Gastrocnemius medialis (tissue), 4 donors: Measurements from ENCODE around the gene APEX2.

Experiments
- CTCF ChIP-seq, 5 experiments: fragments of 450-650 bp in 3 of 5; fragments of 200-600 bp in 2 of 5; sonication (generic) in 2 of 5; IDR thresholded peaks in 4 of 5; conservative IDR thresholded peaks in 1 of 5; 1 replicate in 4 of 5; 2 replicates in 1 of 5; pipeline ENCODE4 v1.5.1; 2016 to 2019; ENCODE audit warnings: antibody characterized with exemption in 5 of 5, mild to moderate bottlenecking in 3 of 5, moderate library complexity in 3 of 5
- POLR2A ChIP-seq, 2 donors: fragments of 450-650 bp; IDR thresholded peaks; one replicate each; pipeline ENCODE4 v1.6.1; 2017; ENCODE audit warnings: antibody characterized with exemption in 2 of 2, mild to moderate bottlenecking in 2 of 2, moderate library complexity in 2 of 2

GRCh38 chrX:55029291-55029690, 29.1 kb downstream of the APEX2 start:
- TF ChIP-seq POLR2A (IDR thresholded peaks at IDR 0.05) (no peak), CTCF (IDR thresholded peaks at IDR 0.05 in 4 of 5, conservative IDR thresholded peaks at IDR 0.05 in 1 of 5) (no peak)
